Mesenchymal stem cell (in vitro differentiated cells and primary cell): ENCODE measurements around the gene SLC5A7.

Source experiments
- DNase-seq: peaks from one replicate; pipeline ENCODE4 v3.0.0-alpha.2; 2013
- H2AFZ ChIP-seq: one replicate; pipeline ENCODE4 v1.6.1; 2013; ENCODE audit warnings: low read depth, mild to moderate bottlenecking, control low read depth, inconsistent platforms, low read length, moderate library complexity
- H2AK5ac ChIP-seq: 2 replicates; pipeline ENCODE4 v1.6.1; 2013; ENCODE audit warnings: low read length, moderate library complexity, mild to moderate bottlenecking, inconsistent platforms; ENCODE audit not compliant: severe bottlenecking
- H2BK120ac ChIP-seq: one replicate; pipeline ENCODE4 v1.6.1; 2013; ENCODE audit warnings: low read depth, mild to moderate bottlenecking, inconsistent platforms, low read length, moderate library complexity
- H2BK12ac ChIP-seq, 2 experiments: one replicate each; pipeline ENCODE4 v1.6.1; 2013; ENCODE audit warnings: inconsistent platforms in 2 of 2, low read length in 2 of 2, mild to moderate bottlenecking in 2 of 2, moderate library complexity in 2 of 2, control low read depth in 1 of 2
- H2BK15ac ChIP-seq: one replicate; pipeline ENCODE4 v1.6.1; 2013; ENCODE audit warnings: mild to moderate bottlenecking, low read depth, inconsistent platforms; ENCODE audit not compliant: poor library complexity, severe bottlenecking
- H2BK5ac ChIP-seq: 2 replicates; pipeline ENCODE4 v1.6.1; 2013; ENCODE audit warnings: low read depth, mild to moderate bottlenecking, low read length, control low read depth, inconsistent platforms; ENCODE audit not compliant: poor library complexity, severe bottlenecking
- H3K14ac ChIP-seq, 2 experiments: one replicate each; pipeline ENCODE4 v1.6.1; 2013; ENCODE audit warnings: inconsistent platforms in 2 of 2, low read length in 2 of 2, control low read depth in 1 of 2, mild to moderate bottlenecking in 1 of 2, moderate library complexity in 1 of 2
- H3K18ac ChIP-seq, 2 experiments: one replicate each; pipeline ENCODE4 v1.6.1; 2013; ENCODE audit warnings: inconsistent platforms in 2 of 2, low read length in 2 of 2, control low read depth in 1 of 2, low read depth in 1 of 2, mild to moderate bottlenecking in 1 of 2
- H3K23ac ChIP-seq, 2 experiments: one replicate each; pipeline ENCODE4 v1.6.1; 2013; ENCODE audit warnings: inconsistent platforms in 2 of 2, low read length in 2 of 2, mild to moderate bottlenecking in 2 of 2, moderate library complexity in 2 of 2, control low read depth in 1 of 2
- H3K27ac ChIP-seq: 2 replicates; pipeline ENCODE4 v1.5.1; 2013; ENCODE audit warnings: mild to moderate bottlenecking, moderate library complexity, low read length, control low read depth, inconsistent platforms; ENCODE audit not compliant: poor library complexity, severe bottlenecking
- H3K27me3 ChIP-seq, 2 experiments: 2 replicates each; pipeline versions ENCODE4 v1.6.1 to v1.7.0; 2013; ENCODE audit warnings: low read length in 2 of 2, mild to moderate bottlenecking in 2 of 2, moderate library complexity in 2 of 2, control low read depth in 1 of 2, inconsistent platforms in 1 of 2; ENCODE audit not compliant: control insufficient read depth in 1 of 2, insufficient read depth in 1 of 2
- H3K36me3 ChIP-seq, 2 experiments: 2 replicates each; pipeline versions ENCODE4 v1.6.1 to v1.7.0; 2013; ENCODE audit warnings: low read length in 2 of 2, control low read depth in 1 of 2, inconsistent platforms in 1 of 2, low read depth in 1 of 2, mild to moderate bottlenecking in 1 of 2; ENCODE audit not compliant: insufficient read depth in 2 of 2, control insufficient read depth in 1 of 2
- H3K4ac ChIP-seq, 2 experiments: one replicate each; pipeline ENCODE4 v1.6.1; 2013; ENCODE audit warnings: inconsistent platforms in 2 of 2, low read length in 2 of 2, mild to moderate bottlenecking in 2 of 2, moderate library complexity in 2 of 2, control low read depth in 1 of 2, low read depth in 1 of 2
- H3K4me1 ChIP-seq: 2 replicates; pipeline ENCODE4 v1.6.1; 2013; ENCODE audit warnings: low read depth, low read length, control low read depth; ENCODE audit not compliant: control insufficient read depth, insufficient read depth
- H3K4me2 ChIP-seq: 2 replicates; pipeline ENCODE4 v1.6.1; 2013; ENCODE audit warnings: low read length, mild to moderate bottlenecking, inconsistent platforms; ENCODE audit not compliant: poor library complexity, severe bottlenecking
- H3K4me3 ChIP-seq, 2 experiments: 2 replicates each; pipeline versions ENCODE4 v1.5.1 to v1.7.0; 2013; ENCODE audit warnings: low read length in 2 of 2, mild to moderate bottlenecking in 2 of 2, control low read depth in 1 of 2, low read depth in 1 of 2; ENCODE audit not compliant: insufficient read depth in 1 of 2
- H3K79me1 ChIP-seq: replicated peaks from 2 replicates; pipeline ENCODE4 v1.6.1; 2013; ENCODE audit warnings: mild to moderate bottlenecking, control low read depth, low read length, inconsistent platforms; ENCODE audit not compliant: poor library complexity, severe bottlenecking
- H3K9ac ChIP-seq: 2 replicates; pipeline ENCODE4 v1.7.0; 2013; ENCODE audit warnings: mild to moderate bottlenecking, low read length, moderate library complexity
- H3K9me3 ChIP-seq: 2 replicates; pipeline ENCODE4 v1.7.0; 2013; ENCODE audit warnings: mild to moderate bottlenecking, low read length; ENCODE audit not compliant: control insufficient read depth
- H4K8ac ChIP-seq: one replicate; pipeline ENCODE4 v1.6.1; 2013; ENCODE audit warnings: inconsistent platforms, mild to moderate bottlenecking, low read length, moderate library complexity
- H4K91ac ChIP-seq: one replicate; pipeline ENCODE4 v1.6.1; 2013; ENCODE audit warnings: mild to moderate bottlenecking, low read length, inconsistent platforms
- WGBS: methylation state at CpG from one replicate; pipeline ENCODE4 v1.1.7; 2013; ENCODE audit warnings: mixed read lengths; 5-methylcytosine and 5-hydroxymethylcytosine counted together

SLC5A7 gene

GRCh38 chr2:107999158-107999557 lies 12.8 kb downstream of the SLC5A7 start:
- Histone ChIP-seq H3K4me1 (no peaks in the 10 kb centered on the region), H3K36me3 (no peaks in the 10 kb centered on the region), H2AFZ (no peak overlapping the region), H4K8ac (no peak overlapping the region), H2AK5ac (no peak overlapping the region), H2BK15ac (no peak overlapping the region), H3K27me3 (no peaks in the 10 kb centered on the region), H3K4ac (no peak overlapping the region), H4K91ac (no peak overlapping the region), H3K14ac (no peak overlapping the region), H2BK5ac (no peak overlapping the region), H2BK120ac (no peak overlapping the region), H3K79me1 (no peaks in the 10 kb centered on the region), H3K4me3 (no peak overlapping the region), H3K18ac (no peak overlapping the region), H2BK12ac (no peak overlapping the region), H3K23ac (no peak overlapping the region), H3K9me3 (no peaks in the 10 kb centered on the region), H3K27ac (no peak overlapping the region), H3K9ac (no peak overlapping the region), H3K4me2 (no peak overlapping the region)
- 88% methylated on average over 1 of the region's 2 CpGs for WGBS
- no peak for DNase-seq

GRCh38 chr2:108010912-108011591 lies 24.7 kb downstream of the SLC5A7 start:
- no peak overlapping the region for H3K27ac ChIP-seq
- H3K36me3 ChIP-seq: no peaks in the 10 kb centered on the region
- H2BK5ac ChIP-seq: no peak overlapping the region
- WGBS: 43% methylated on average over 1 of the region's 2 CpGs
- H3K4me2 ChIP-seq: no peak overlapping the region
- no peaks in the 10 kb centered on the region for H3K4me1 ChIP-seq
- no peak overlapping the region for H3K4me3 ChIP-seq
- no peak for DNase-seq
- peaks cover 20% of the 10 kb centered on the region for H3K9me3 ChIP-seq
- no peak overlapping the region for H3K23ac ChIP-seq
- no peak overlapping the region for H4K8ac ChIP-seq
- no peak overlapping the region for H2BK120ac ChIP-seq
- H2AFZ ChIP-seq: no peak overlapping the region
- no peak overlapping the region for H3K14ac ChIP-seq
- no peak overlapping the region for H2AK5ac ChIP-seq
- no peak overlapping the region for H4K91ac ChIP-seq
- no peak overlapping the region for H2BK15ac ChIP-seq
- no peak overlapping the region for H3K9ac ChIP-seq
- no peaks in the 10 kb centered on the region for H3K27me3 ChIP-seq
- no peak overlapping the region for H3K18ac ChIP-seq
- no peak overlapping the region for H2BK12ac ChIP-seq
- no peaks in the 10 kb centered on the region for H3K79me1 ChIP-seq
- H3K4ac ChIP-seq: no peak overlapping the region

DNA sequence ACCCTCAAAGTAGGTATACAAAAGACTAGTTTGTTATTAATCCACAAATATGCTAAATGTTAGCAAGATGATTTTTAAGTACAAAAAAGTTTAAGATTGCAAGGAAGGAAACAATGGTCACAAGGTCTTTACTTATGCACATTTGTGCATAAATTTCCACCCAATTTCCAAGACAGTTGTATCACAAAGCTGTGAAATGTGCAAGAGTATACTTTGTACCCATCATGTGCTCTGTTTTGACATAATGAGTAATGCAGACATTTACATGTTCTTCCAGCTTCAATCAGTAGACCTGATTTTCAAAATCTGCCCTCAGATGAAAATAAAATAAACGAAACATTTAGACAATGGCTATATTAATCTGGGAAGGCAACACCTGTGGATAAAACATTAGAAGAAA lies 27.0 kb downstream of the SLC5A7 start:
- H2AFZ ChIP-seq: no peak overlapping the region
- peaks cover 20% of the 10 kb centered on the region for H3K9me3 ChIP-seq
- no peaks in the 10 kb centered on the region for H3K79me1 ChIP-seq

GRCh38 chr2:108022628-108023027 lies 36.3 kb downstream of the SLC5A7 start:
- H2AK5ac ChIP-seq: no peak overlapping the region
- no peaks in the 10 kb centered on the region for H3K9me3 ChIP-seq
- H3K79me1 ChIP-seq: no peaks in the 10 kb centered on the region
- no peaks in the 10 kb centered on the region for H3K4me1 ChIP-seq
- H3K4me3 ChIP-seq: no peak overlapping the region
- H3K27me3 ChIP-seq: no peaks in the 10 kb centered on the region
- H3K36me3 ChIP-seq: no peaks in the 10 kb centered on the region
- no peak overlapping the region for H4K91ac ChIP-seq
- no peak overlapping the region for H2BK5ac ChIP-seq
- no peak overlapping the region for H3K4ac ChIP-seq
- no peak overlapping the region for H2BK120ac ChIP-seq
- no peak overlapping the region for H3K27ac ChIP-seq
- DNase-seq: no peak
- H2BK12ac ChIP-seq: no peak overlapping the region
- H4K8ac ChIP-seq: no peak overlapping the region
- no peak overlapping the region for H3K18ac ChIP-seq
- no peak overlapping the region for H2BK15ac ChIP-seq
- no peak overlapping the region for H3K9ac ChIP-seq
- H3K4me2 ChIP-seq: no peak overlapping the region
- H2AFZ ChIP-seq: no peak overlapping the region
- no peak overlapping the region for H3K23ac ChIP-seq
- no peak overlapping the region for H3K14ac ChIP-seq

More for the DNA sequence above, 27.0 kb downstream of the SLC5A7 start:
- H3K23ac ChIP-seq: no peak overlapping the region
- no peak overlapping the region for H2BK120ac ChIP-seq
- no peaks in the 10 kb centered on the region for H3K27me3 ChIP-seq
- no peak overlapping the region for H4K91ac ChIP-seq
- no peak overlapping the region for H3K4me2 ChIP-seq
- DNase-seq: no peak
- no peak overlapping the region for H3K4me3 ChIP-seq
- no CpG with 5 or more reads among the region's 1 CpG for WGBS
- no peak overlapping the region for H3K14ac ChIP-seq
- H4K8ac ChIP-seq: no peak overlapping the region
- no peak overlapping the region for H2BK12ac ChIP-seq
- no peak overlapping the region for H3K9ac ChIP-seq
- no peak overlapping the region for H2BK5ac ChIP-seq
- no peaks in the 10 kb centered on the region for H3K4me1 ChIP-seq
- H3K36me3 ChIP-seq: no peaks in the 10 kb centered on the region
- H2AK5ac ChIP-seq: no peak overlapping the region
- H3K27ac ChIP-seq: no peak overlapping the region
- H3K4ac ChIP-seq: no peak overlapping the region
- no peak overlapping the region for H2BK15ac ChIP-seq
- H3K18ac ChIP-seq: no peak overlapping the region
